Stimulated activated CD8-positive, alpha-beta memory T cell treated with anti-CD3 and anti-CD28 coated beads, Interleukin-7, amount 100 ng/mL, for 48 hours (primary cell): Measurements from ENCODE around the gene SLC25A45.

ENCODE experiments used
- DNase-seq, 2 donors: peaks; one replicate each; pipeline ENCODE4 v3.0.0-alpha.2; 2020; ENCODE audit warnings: low read depth in 1 of 2; ENCODE audit errors: extremely low read depth in 1 of 2

Gene SLC25A45

GRCh38 chr11:65404638-65405339 is 22.3 kb upstream of the SLC25A45 start:
- no peak for DNase-seq

- DNase-seq: no peak
These were observed 21.8 kb upstream of the SLC25A45 start for GRCh38 chr11:65404210-65404609.

- no peak for DNase-seq
These were observed 21.2 kb upstream of the SLC25A45 start for GRCh38 chr11:65403607-65404121.

GRCh38 chr11:65402790-65403189 is 20.3 kb upstream of the SLC25A45 start:
- DNase-seq: no peak

GRCh38 chr11:65401803-65402248 is 19.4 kb upstream of the SLC25A45 start:
- DNase-seq: no peak

GRCh38 chr11:65401073-65401802 is 18.8 kb upstream of the SLC25A45 start:
- no peak for DNase-seq

GRCh38 chr11:65400307-65401072 is 18.0 kb upstream of the SLC25A45 start:
- no peak for DNase-seq

GRCh38 chr11:65399845-65400244 is 17.4 kb upstream of the SLC25A45 start:
- DNase-seq: no peak

- no peak for DNase-seq
These were observed 16.8 kb upstream of the SLC25A45 start for GRCh38 chr11:65399249-65399648.

- no peak for DNase-seq
These were observed 16.0 kb upstream of the SLC25A45 start for GRCh38 chr11:65398362-65398910.

GRCh38 chr11:65396769-65397745 is 14.6 kb upstream of the SLC25A45 start:
- no peak for DNase-seq

- DNase-seq: no peak
These were observed 13.6 kb upstream of the SLC25A45 start for GRCh38 chr11:65395961-65396530.

GRCh38 chr11:65394125-65394536 is 11.7 kb upstream of the SLC25A45 start:
- no peak for DNase-seq

GRCh38 chr11:65393513-65394079 is 11.2 kb upstream of the SLC25A45 start:
- no peak for DNase-seq

GRCh38 chr11:65392899-65393298 is 10.5 kb upstream of the SLC25A45 start:
- no peak for DNase-seq

- DNase-seq: no peak
These were observed 9.9 kb upstream of the SLC25A45 start for GRCh38 chr11:65392186-65392829.

- no peak for DNase-seq
These were observed 8.6 kb upstream of the SLC25A45 start for GRCh38 chr11:65390996-65391395.

- no peak for DNase-seq
These were observed 7.9 kb upstream of the SLC25A45 start for GRCh38 chr11:65390099-65390941.
